Stimulated activated CD8-positive, alpha-beta memory T cell treated with anti-CD3 and anti-CD28 coated beads, Interleukin-12 subunit alpha, Interleukin-12 subunit beta, amount 100 ng/mL, for 1 hour (primary cell): ENCODE results near the gene RALBP1.
"Not testable (repeated sequence)": the region's sequence is repeated elsewhere in the genome, so short reads cannot be mapped to it uniquely, and the experiment has no call there.

Experiments used
- DNase-seq: peaks from one replicate; pipeline ENCODE4 v3.0.0-alpha.2; 2020; ENCODE audit warnings: low read depth

RALBP1 gene

DNA sequence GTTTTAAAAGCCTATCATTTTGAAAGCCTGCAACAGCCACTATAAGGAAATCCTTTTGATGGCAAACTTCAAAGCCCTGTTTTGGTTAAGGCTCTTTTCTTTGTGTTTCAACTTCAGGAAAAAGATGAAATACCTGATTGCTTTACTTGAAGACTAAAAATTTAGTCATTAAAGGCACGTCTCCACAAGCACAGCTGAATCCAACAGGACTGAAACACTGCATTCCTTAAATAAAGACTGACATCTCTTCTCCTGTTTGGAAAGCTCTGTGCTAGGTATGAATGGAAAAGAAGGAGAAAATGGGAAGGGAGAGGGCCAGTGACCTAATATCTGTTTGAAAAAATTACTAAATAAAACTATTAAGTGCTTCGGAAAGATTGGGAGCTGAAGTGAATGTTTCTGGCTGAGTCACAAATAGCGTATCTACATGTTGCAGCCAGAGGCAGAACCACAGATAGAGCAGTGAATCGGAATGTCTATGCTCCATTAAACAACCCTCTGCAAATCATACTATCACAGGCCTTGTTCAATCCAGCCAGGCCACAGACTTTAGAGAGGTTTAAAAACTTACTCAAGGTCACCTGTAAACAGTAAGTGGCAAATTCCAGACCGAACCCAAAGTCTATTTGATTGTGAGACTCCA is 21.1 kb upstream of the RALBP1 start:
- no peak for DNase-seq

DNA sequence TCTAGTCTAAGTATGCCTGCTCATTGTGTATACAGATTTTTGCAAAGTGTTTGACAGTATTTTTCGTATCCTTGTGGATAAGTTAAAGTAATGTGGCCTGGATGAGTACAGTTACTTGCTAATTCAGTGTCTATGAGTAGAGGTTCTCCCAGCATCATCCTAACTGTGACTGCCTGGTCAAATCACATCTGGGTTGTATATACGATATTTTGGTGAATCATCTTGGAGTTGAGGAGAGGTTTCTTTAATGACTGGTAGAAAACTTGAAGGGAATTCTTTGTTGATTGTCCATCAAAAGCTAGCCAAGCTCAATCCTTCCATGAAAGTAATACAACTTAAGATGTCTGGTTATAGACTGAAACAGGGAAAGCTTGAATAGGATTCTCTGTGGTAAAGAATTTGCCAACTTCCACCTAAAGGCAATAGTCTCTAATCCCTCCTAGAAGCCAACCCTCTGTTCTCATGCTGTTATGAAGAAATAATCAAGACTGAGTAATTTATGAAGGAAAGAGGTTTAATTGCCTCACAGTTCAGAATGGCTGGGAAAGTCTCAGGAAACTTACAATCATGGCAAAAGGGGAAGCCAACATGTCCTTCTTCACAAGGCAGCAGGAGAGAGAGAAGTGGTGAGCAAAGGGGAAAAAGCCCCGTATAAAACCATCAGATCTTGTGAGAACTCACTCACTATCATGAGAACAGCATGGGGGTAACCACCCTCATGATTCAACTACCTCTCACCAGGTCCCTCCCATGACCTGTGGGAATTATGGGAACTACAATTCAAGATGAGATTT is 19.4 kb upstream of the RALBP1 start:
- no peak for DNase-seq

DNA sequence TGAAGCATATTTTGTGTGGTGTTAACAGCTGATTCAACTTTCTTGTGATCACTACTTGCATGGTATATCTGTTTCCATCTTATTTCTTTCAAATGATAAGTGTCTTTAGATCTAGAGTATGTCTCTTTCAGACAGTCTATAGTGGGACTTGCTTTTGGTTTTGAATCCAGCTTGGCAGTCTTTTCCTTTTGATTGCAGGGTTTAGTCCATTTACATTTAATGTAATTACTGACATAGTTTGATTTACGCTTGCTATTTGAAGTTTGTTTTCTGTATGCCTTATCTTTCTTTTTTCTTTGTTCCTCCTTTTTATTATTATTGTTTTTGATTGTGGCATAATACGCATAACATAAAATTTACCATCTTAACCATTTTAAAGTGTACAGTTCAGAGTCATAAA is 9.2 kb upstream of the RALBP1 start:
- no peak for DNase-seq

DNA sequence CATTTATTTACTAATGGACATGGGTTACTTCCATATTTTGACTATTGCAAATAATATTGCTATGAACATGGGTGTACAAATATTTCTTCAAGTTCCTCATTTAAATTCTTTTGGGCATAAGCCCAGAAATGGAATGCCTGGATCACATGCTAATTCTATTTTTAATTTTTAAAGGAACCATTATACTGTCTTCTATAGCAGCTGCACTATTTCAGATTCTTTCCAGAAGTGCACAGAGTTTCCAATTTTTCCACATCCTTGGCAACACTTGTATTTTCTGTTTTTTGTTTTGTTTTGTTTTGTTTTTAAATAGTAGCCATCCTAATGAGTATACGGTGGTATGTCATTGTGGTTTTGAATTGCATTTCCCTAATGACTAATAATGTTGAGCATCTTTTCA is 8.5 kb upstream of the RALBP1 start:
- DNase-seq = no peak

DNA sequence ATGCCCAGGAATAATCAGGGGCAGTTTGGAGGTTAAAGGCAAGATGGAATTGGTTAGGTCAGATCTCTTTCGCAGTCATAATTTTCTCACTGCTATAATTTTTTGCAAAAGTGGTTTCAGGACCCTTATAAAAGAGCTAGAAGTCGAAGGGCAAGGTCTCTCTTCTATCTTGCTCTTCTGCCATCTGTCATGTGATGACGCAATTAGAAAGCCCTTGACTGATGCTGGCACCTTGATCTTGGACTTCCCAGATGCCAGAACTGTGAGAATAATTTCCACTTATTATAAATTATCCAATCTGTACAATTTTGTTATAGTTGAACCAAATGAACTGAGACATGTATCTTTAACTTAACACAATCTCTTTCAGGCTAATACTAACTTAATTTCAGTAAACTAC is 6.3 kb upstream of the RALBP1 start:
- no peak for DNase-seq

DNA sequence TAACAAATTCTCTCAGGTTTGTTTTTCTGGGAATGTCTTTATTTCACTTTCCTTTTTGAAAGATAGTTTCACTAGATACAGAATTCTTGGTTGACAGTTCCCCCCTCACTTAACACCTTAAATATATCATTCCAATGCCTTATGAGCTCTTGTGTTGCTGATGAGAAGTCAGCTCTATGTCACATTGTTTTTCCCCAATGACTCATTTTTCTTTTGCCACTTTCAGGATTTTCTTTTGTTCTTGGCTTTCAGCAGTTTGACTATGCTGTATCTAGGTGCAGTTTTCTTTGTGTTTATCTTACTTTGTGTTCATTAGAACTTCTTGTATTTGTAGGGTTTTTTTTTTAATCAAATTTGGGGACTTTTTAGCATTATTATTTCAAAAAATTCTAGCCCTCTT is 5.6 kb upstream of the RALBP1 start:
- no peak for DNase-seq

DNA sequence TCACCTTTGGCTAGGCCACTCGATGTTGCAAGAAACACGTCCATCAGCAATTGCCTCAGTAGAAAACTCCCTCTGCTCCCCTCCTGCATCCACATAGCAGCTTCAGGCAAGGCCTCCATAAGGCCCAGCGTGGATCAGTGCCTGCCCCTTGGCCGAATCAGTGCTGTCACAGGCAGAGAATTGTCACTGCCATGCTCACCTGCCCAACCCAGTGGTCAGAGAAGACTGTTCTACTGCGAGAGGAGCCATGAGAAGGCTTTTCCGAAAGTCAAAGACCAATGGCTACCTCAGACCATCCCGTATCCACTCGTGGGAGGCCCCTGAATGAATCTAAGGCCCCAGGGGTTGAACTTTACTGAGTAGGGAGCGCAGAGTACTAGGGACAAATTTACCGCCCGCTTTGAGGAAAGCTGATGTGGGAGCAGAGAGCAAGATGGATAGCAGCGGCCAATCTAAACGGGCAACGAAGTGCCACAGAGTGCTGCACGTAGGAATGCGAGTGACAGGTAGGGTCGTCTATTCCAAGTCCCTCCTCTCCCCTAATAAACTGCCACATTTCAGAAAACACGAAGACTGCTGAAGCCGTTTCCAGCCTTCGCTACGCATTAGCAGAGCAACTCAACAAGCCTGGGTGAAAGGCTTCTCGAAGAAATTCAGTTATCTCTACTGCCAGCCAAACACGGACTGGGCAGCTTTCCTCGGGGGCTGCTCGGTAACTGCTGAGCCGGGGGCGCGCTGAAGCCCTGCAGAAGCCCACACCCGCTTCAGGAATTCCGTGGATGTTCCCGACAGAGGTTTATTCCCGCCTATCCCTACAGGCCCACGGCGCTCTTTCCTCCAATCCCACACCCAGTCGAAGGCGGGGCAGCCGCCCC is 968 bp upstream of the RALBP1 start:
- DNase-seq = peak; percentile 15

DNA sequence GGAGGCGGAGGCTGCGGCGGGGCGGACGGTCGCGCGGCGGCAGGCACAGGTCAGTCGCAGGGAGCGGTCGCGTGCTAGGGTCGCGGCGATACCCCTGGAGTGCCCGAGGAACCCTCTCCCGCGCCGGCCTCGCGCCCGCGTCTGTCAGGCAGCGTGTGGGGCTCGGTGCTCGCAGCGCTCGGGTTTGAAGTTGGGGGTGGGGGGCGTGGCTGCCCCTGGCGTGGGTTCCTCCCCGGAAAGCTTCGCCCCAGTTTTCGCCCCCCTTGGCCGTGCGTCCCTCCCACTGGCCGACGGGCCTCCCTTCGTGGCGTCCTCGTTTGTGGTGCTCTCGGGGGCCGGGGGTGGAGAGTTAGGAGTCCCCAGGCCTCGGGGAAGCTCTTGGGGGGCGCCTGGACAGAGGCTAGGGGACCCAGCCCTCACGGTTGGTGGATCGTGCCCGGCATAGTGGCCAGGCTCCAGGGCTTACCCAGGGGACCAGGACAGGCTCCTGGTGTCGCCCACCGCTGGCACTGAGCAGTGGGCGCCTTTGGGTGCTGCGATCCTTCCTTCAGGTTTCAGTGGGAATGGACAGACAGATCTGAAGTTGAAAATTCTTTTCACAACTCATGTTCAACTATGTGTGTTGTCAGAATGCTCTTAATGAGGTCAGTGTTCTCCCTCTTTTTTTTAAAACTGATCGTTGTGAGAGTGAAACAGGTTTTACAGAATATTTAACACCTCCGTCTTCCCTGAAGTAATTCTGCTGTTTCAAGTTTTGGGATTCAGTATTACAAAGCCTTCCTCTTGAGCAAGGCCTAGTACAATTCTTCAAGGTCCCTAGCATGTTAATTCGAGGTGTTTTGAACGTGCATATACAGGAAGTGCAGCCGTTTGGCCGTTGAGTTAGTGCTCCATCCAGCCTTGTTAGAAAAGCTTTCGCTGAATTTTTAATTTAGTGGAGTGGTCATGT is 604 bp downstream of the RALBP1 start:
- DNase-seq = peak; percentile 26

DNA sequence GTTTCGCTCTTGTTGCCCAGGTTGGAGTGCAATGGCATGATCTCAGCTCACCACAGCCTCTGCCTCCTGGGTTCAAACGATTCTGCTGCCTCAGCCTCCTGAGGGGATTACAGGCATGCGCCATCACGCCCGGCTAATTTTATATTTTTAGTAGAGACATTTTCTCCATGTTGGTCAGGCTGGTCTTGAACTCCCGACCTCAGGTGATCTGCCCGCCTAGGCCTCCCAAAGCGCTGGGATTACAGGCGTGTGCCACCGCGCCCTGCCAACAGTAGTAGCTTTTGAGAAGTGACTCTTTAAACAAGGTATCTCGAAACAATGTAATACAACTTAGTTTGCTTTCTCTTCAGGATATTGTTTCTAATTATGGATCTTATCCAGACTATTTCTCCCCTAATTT is 1.6 kb downstream of the RALBP1 start:
- DNase-seq = not testable (repeated sequence)

DNA sequence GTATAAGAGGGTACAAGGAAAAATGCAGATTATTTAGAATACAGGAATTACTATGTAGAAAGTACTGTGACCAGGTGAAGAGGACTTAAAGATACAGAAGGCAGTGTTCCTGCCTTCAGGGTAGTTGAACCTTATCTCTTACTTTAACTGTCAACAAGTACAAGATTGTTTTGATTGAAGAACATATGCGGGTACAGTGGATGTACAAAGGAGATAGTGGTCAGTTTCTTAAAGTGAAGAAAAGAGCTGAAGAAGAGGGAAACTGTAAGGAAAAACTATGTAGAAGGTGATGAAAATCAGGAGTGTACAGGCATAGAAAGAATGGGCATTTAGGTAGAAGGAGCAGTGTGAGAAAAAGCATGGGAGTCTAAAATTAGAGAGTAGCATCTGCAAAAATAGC is 2.2 kb downstream of the RALBP1 start:
- DNase-seq = no peak

DNA sequence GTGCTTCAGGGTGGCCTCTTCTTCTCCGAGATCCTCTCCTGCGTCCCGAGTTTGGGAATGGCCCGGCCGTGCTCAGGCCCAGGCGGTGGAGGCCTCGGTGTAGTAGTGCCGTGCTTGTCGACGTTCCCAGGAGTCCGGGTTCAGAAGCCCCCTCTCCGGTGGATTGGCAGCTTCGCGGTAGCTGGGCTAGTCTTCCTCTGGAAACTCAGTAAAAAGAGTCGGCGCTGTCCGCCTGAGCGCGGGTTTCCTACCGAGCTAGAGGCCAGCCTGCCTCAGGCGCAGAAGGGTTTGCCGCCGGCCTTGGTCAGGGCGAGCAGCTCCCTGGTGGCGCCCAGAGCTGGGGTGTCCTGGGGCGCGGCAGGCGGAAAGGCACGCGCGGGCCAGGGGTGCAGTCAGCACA is 3.2 kb downstream of the RALBP1 start:
- no peak for DNase-seq

DNA sequence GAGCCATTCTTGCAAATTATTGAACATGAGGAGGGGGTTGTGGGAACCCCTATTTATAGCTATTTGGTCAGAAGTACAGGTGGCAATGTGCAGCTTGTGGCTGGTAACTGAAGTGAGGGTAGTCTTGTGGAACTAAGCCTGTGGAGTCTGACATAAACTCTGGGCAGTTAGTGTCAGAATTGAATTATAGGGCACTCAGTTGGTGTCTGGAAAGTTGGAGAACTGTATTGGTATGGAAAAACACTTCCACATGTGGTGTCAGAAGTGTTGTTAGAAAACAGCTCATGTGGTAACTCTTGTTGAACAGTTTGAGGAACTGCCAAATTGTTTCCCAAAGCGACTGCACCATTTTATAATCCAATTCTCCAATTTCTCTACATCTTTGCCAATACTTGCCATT is 7.5 kb downstream of the RALBP1 start:
- no peak for DNase-seq

DNA sequence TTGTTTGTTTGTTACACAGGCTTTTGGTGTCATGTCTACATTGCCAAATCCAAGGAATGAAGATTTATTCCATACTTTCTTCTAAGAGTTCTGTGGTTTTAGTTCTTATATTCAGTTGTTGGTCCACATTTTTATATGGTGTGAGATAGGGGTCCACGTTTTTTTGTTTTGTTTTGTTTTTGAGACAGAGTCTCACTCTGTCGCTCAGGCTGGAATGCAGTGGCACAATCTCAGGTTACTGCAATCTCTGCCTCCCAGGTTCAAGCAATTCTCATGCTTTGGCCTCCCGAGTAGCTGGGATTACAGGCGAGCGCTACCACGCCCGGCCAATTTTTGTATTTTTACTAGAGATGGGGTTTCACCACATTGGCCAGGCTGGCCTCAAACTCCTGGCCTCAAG is 8.2 kb downstream of the RALBP1 start:
- DNase-seq = no peak

DNA sequence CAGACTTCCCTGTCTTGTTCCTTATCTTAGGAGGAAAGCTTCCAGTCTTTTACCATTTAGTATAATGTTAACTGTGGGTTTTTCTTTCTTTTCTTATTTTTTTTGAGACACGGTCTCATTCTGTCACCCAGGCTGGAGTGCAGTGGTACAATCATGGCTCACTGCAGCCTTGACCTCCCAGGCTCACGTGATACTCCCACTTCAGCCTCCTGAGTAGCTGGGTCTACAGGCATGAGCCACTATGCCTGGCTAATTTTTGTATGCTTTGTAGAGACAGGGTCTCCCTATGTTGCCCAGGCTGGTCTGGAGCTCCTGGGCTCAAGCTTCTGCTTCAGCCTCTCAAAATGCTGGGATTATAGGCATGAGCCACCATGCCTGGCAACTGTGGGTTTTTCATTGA is 9.5 kb downstream of the RALBP1 start:
- not testable (repeated sequence) for DNase-seq

DNA sequence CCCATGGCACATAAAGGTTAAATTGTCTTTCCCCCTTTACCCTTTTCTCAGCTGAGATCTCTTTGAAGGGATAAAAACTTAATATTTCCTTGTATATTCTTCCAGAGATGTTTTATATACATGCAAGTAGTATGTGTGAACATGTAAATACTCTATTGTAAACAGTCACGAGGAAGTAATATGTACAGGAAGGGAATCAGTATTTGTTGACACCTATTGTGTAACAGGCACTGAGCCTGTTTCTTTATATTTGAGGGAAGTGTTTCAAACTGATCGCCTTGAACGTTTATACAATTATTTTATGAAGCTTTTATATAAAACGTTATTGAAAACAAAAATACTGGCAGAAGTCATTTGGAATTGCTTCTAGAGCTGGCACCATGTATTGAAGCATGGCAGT is 13.2 kb downstream of the RALBP1 start:
- DNase-seq = no peak

DNA sequence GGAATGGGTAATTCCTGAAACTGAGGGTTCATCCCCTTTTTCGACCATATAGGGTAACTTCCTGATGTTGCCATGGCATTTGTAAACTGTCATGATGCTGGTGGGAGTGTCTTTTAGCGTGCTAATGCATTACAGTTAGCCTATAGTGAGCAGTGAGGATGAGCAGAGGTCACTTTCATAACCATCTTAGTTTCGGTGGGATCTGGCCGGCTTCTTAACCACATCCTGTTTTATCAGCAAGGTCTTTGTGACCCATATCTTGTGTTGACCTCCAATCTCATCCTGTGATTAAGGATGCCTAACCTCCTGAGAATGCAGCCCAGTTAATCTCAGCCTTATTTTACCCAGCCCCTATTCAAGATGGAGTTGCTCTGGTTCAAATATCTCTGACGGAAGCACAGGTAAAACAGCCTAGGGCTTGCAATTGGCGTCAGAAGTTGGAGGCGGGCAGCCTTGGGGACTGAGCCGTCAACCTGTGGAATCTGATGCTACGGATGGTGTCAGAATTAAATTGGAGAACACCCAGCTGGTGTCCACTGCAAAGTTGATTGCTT is 19.5 kb downstream of the RALBP1 start:
- no peak for DNase-seq

DNA sequence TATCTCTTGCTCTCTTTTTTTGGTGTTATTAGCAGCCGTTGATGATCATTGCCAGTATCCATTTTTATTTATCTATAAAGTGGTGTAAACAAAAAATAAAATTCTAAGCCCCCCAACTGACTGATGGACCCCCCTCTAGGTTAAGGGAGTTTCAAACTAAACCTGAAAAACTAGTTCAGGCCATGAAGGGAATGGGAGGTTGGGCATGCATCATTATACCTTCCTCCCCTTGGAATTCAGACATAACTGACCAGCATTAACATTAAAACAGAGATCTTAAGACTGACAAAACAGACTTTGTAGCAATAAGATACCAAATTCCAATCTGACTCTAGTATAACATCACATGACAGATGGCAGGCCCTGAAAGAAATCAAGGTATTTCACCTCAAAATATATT is 20.2 kb downstream of the RALBP1 start:
- DNase-seq = no peak

DNA sequence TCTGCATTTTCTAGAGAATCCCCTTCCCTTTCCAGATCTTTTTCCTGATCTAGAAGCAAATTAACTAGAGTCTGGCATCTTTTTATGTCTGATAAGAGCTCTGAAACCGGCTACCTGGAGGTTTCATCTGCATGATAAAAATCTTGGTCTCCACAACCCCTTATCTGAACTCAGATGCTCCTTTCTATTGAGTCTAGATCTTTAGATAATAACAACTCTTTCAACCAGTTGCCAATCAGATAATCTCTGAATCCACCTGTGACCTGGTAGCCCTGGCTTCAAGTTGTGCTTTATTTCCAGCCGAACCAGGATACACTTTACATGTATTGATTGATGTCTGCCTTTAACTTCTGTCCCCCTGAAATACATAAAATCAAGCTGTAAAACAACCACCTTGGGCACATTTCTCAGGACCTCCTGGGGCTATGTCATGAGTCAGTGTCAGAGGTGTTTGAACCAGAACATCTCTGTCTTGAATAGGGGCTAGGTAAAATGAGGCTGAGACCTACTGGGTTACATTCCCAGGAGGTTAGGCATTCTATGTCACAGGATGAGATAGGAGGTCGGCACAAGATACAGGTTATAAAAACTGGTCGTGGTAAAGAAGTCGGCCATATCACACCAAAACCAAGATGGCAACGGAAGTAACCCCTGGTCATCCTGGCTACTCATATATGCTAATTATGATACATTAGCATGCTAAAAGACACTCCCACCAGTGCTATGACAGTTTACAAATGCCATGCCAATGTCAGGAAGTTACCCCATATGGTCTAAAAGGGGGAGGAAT is 20.8 kb downstream of the RALBP1 start:
- no peak for DNase-seq

DNA sequence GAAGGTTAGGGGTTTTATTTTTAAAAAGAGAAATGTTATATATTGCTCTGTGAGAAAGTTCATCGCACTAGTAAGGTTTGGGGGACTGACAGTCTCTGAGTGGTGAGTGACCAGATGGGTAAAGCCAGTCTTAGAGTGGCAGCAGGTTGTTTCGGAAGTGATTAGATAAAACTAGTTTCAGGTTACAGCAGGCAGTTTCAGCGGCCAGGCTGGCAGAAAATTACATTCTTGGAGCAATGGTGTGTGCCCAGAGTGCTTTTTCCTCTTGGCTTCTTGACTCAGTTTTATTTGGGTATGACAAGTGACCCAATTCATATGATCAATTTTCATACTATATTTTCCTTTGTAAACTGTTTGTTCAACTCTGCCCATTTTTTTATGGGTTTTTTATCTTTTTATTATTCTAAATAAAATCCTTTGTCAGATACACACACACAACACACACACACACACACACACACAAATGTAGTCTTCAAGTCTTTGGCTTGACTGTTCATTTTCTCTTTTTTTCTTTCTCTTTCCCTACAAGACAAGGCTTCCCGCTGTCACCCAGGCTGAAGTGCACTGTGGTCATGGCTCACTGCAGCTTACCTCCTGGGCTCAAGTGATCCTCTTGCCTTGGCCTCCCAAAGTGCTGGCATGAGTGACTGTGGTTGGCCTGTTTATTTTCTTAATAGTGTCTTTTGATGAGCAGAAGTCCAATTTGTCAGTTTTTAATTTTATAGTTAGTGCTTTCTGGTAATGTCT is 30.9 kb downstream of the RALBP1 start:
- no peak for DNase-seq

DNA sequence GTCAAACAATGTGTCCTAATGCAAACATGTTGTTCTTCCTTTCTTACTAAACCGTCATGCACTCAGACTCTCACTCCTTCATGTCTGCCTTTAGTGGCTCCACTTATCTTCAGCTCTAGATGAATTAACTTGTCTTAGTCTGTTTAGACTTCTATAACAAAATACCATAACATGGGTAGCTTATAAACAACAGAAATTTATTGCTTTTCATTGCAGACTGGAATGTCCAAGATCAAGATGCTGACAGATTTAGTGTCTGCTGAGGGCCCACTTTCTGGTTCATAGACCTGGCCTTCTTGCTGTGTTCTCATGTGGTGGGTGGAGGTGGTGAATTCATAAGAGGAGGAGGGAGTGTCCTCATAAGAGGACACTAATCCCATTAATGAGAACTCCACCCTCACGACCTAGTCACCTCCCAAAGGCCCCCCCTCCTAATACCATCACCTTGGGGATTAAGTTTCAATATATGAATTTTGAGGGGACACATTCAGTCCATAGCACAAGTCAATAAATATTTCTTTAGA is 32.3 kb downstream of the RALBP1 start:
- no peak for DNase-seq
